B cell (primary cell): ENCODE results near the gene RAP1GAP2. TPM values are rescaled to one million over a fixed set of nuclear protein-coding genes. Genes with fewer than 3 reads are reported as not detected.

Experiments
- ATAC-seq: fragments of 200-7000 bp; cut with Tn5 transposase; one replicate; pipeline ENCODE4 v1.10.0; 2021; ENCODE audit warnings: low read depth, mild to moderate bottlenecking, moderate number of reproducible peaks, moderate library complexity
- CTCF ChIA-PET: fragments of 350-600 bp; sonication (Branson Sonifier 250); formaldehyde crosslinking; loops from one replicate; lab custom pipeline; 2021; ENCODE audit warnings: antibody characterized with exemption, inconsistent platforms; lab: Charles Lee
- POLR2A ChIA-PET: fragments of 350-600 bp; sonication (Branson Sonifier 250); formaldehyde crosslinking; loops from one replicate; lab custom pipeline; 2021; ENCODE audit warnings: antibody characterized with exemption; lab: Charles Lee
- DNase-seq: peaks from one replicate; pipeline ENCODE4 v3.0.0; 2013
- H2AFZ ChIP-seq: 2 replicates; pipeline ENCODE4 v1.6.1; 2012; ENCODE audit warnings: mild to moderate bottlenecking, low read depth, low read length; ENCODE audit not compliant: insufficient read depth, poor library complexity, severe bottlenecking
- H3K27ac ChIP-seq, 2 donors: 1 replicate in 1 of 2; 2 replicates in 1 of 2; pipeline ENCODE4 v1.5.1; 2012 to 2013; ENCODE audit warnings: low read length in 2 of 2, mild to moderate bottlenecking in 2 of 2, moderate library complexity in 1 of 2
- H3K27me3 ChIP-seq, 4 experiments: fragments of 200-600 bp in 1 of 4; sonication (generic) in 1 of 4; replicated peaks in 1 of 4; 1 replicate in 2 of 4; 2 replicates in 2 of 4; pipeline versions ENCODE4 v1.6.1 to v1.7.0; 2013 to 2016; ENCODE audit warnings: low read length in 3 of 4, mild to moderate bottlenecking in 2 of 4, mixed read lengths in 1 of 4, moderate library complexity in 1 of 4; ENCODE audit not compliant: insufficient read depth in 4 of 4, control insufficient read depth in 3 of 4; ENCODE audit errors: control extremely low read depth in 1 of 4
- H3K36me3 ChIP-seq, 2 experiments: replicated peaks in 1 of 2; 1 replicate in 1 of 2; 2 replicates in 1 of 2; pipeline versions ENCODE4 v1.6.1 to v1.7.1; 2013; ENCODE audit warnings: low read length in 1 of 2; ENCODE audit not compliant: insufficient read depth in 2 of 2, control insufficient read depth in 1 of 2; ENCODE audit errors: control extremely low read depth in 1 of 2, extremely low read depth in 1 of 2
- H3K4me1 ChIP-seq, 2 donors: fragments of 200-600 bp in 1 of 2; sonication (generic) in 1 of 2; 1 replicate in 1 of 2; 2 replicates in 1 of 2; pipeline versions ENCODE4 v1.5.1 to v1.6.1; 2013 to 2017; ENCODE audit warnings: low read length in 2 of 2; ENCODE audit not compliant: control insufficient read depth in 2 of 2, insufficient read depth in 2 of 2
- H3K4me2 ChIP-seq: replicated peaks from 2 replicates; pipeline ENCODE3; 2012; ENCODE audit warnings: mild to moderate bottlenecking, low read depth, low read length; ENCODE audit not compliant: poor library complexity, severe bottlenecking
- H3K4me3 ChIP-seq, 5 experiments: fragments of 200-600 bp in 1 of 5; sonication (generic) in 1 of 5; 1 replicate in 3 of 5; 2 replicates in 2 of 5; pipeline versions ENCODE4 v1.5.1 to v1.7.0; 2011 to 2016; ENCODE audit warnings: low read length in 4 of 5, mild to moderate bottlenecking in 4 of 5, low read depth in 2 of 5, control low read depth in 1 of 5, moderate library complexity in 1 of 5; ENCODE audit not compliant: insufficient read depth in 1 of 5; ENCODE audit errors: control extremely low read depth in 1 of 5, extremely low read depth in 1 of 5
- H3K79me2 ChIP-seq: fragments of 200-600 bp; sonication (generic); one replicate; pipeline ENCODE4 v1.6.0; 2016; ENCODE audit warnings: low read length; ENCODE audit not compliant: control insufficient read depth, insufficient read depth
- H3K9ac ChIP-seq: fragments of 200-600 bp; sonication (generic); 2 replicates; pipeline ENCODE4 v1.6.1; 2017; ENCODE audit warnings: mild to moderate bottlenecking, low read length, moderate library complexity
- H3K9me3 ChIP-seq, 3 donors: one replicate each; pipeline versions ENCODE4 v1.6.1 to v1.7.1; 2013; ENCODE audit warnings: low read length in 2 of 3; ENCODE audit not compliant: control insufficient read depth in 2 of 3, insufficient read depth in 1 of 3; ENCODE audit errors: control extremely low read depth in 1 of 3
- H4K20me1 ChIP-seq: 2 replicates; pipeline ENCODE4 v1.6.0; 2012; ENCODE audit warnings: mild to moderate bottlenecking, low read length; ENCODE audit not compliant: insufficient read depth, control insufficient read depth, poor library complexity, severe bottlenecking
- H3K27ac Mint-ChIP-seq: one replicate; pipeline ENCODE4 v1.8.0; 2021; ENCODE audit warnings: mixed read lengths
- H3K27me3 Mint-ChIP-seq: one replicate; pipeline ENCODE4 v1.8.0; 2021; ENCODE audit warnings: mixed read lengths
- H3K4me1 Mint-ChIP-seq: one replicate; pipeline ENCODE4 v1.8.0; 2021; ENCODE audit warnings: mixed read lengths
- H3K4me3 Mint-ChIP-seq: one replicate; pipeline ENCODE4 v1.8.0; 2021; ENCODE audit warnings: mixed read lengths
- H3K9me3 Mint-ChIP-seq: one replicate; pipeline ENCODE4 v1.8.0; 2022; ENCODE audit warnings: mixed read lengths; ENCODE audit not compliant: insufficient read depth
- CTCF ChIP-seq: fragments of 200-600 bp; IDR thresholded peaks from one replicate; pipeline ENCODE4 v1.8.0; 2022; ENCODE audit warnings: antibody characterized with exemption, mild to moderate bottlenecking
- EZH2 ChIP-seq: IDR thresholded peaks from 2 replicates; pipeline ENCODE4 v1.6.1; 2012; ENCODE audit warnings: borderline replicate concordance, low read depth, mild to moderate bottlenecking, moderate library complexity, low read length; ENCODE audit not compliant: insufficient read depth, poor library complexity, severe bottlenecking
- WGBS: methylation state at CpG from one replicate; pipeline ENCODE4 v1.1.5; 2013; ENCODE audit warnings: missing lambda C conversion rate; ENCODE audit not compliant: insufficient coverage; 5-methylcytosine and 5-hydroxymethylcytosine counted together
- intact Hi-C: fragments of 100-400 bp; cut with micrococcal nuclease; formaldehyde crosslinking; loops from one replicate; pipeline ENCODE4 v1.10.0; 2022
- polyA plus RNA-seq: library from polyadenylated mRNA; depleted of rRNA; stranded (reverse); fragments of >200 nt; gene quantifications from 2 replicates; pipeline ENCODE4 v1.2.3, GENCODE V29; 2012
- total RNA-seq, 2 donors: library from RNA; stranded (reverse); fragments of 120-200 nt in 1 of 2; gene quantifications; 1 replicate in 1 of 2; 2 replicates in 1 of 2; pipeline versions ENCODE4 v1.2.3 to v1.2.4, GENCODE V29; 2013 to 2022

RAP1GAP2 gene
- total and polyA plus RNA-seq, 2 donors (not counting 1 experiment from before 2014, with no cell fraction given): 14.9 to 16.4 TPM

GRCh38 chr17:2803386-2803785, 7.1 kb downstream of the RAP1GAP2 start:
- H3K4me1 ChIP-seq: peaks cover 0 to 6% of the 10 kb centered on the region in 2 donors
- POLR2A ChIA-PET: interaction anchor here (1.1 kb wide), 1 partner anchor 11 kb away, joined by 4 read pairs; no protein-coding TSS in a partner anchor
- Mint-ChIP-seq H3K9me3 (no peaks in the 10 kb centered on the region), H3K4me3 (no peak overlapping the region), H3K27me3 (no peaks in the 10 kb centered on the region), H3K27ac (no peak overlapping the region), H3K4me1 (peaks cover 17% of the 10 kb centered on the region)
- H3K4me2 ChIP-seq: no peak overlapping the region
- whole genome bisulfite sequencing: 88% methylated on average over 11 of the region's 14 CpGs
- ATAC-seq: no peak
- no peaks in the 10 kb centered on the region for H4K20me1 ChIP-seq
- H3K9me3 ChIP-seq: no peaks in the 10 kb centered on the region
- H3K27ac ChIP-seq: no peak overlapping the region
- H3K79me2 ChIP-seq: no peaks in the 10 kb centered on the region
- no peak overlapping the region for H3K9ac ChIP-seq
- no peak overlapping the region for H2AFZ ChIP-seq
- DNase-seq: no peak
- no peak overlapping the region for H3K4me3 ChIP-seq
- H3K27me3 ChIP-seq: no peaks in the 10 kb centered on the region
- CTCF ChIA-PET: interaction anchor here (0.6 to 1.7 kb wide), 6 partner anchors 11 to 206 kb away, joined by 3 to 8 read pairs (median 5); no protein-coding TSS in a partner anchor
- TF ChIP-seq EZH2: no peak
- intact Hi-C loops: no loop called here
- peaks cover 0 to 5% of the 10 kb centered on the region in 2 experiments for H3K36me3 ChIP-seq

- Histone ChIP-seq H3K36me3 (peaks cover 0 to 5% of the 10 kb centered on the region in 2 experiments), H3K4me3 (no peak overlapping the region), H3K9ac (no peak overlapping the region), H3K4me1 (peaks cover 0 to under 1% of the 10 kb centered on the region in 2 donors), H3K9me3 (no peaks in the 10 kb centered on the region), H3K79me2 (no peaks in the 10 kb centered on the region), H3K27ac (no peak overlapping the region), H4K20me1 (no peaks in the 10 kb centered on the region), H3K27me3 (no peaks in the 10 kb centered on the region), H3K4me2 (no peak overlapping the region), H2AFZ (no peak overlapping the region)
- no peak for TF ChIP-seq EZH2
- no peak for TF ChIP-seq CTCF
- ChIA-PET CTCF (interaction anchor here (1.1 kb wide), 1 partner anchor 18 kb away, joined by 3 read pairs; no protein-coding TSS in a partner anchor), POLR2A (no interaction called here)
- no peak overlapping the region for H3K4me3 Mint-ChIP-seq
- H3K27ac Mint-ChIP-seq: no peak overlapping the region
- DNase-seq: no peak
- no peaks in the 10 kb centered on the region for H3K9me3 Mint-ChIP-seq
- intact Hi-C loops: no loop called here
- no peaks in the 10 kb centered on the region for H3K27me3 Mint-ChIP-seq
- no peak for ATAC-seq
- WGBS: 100% methylated on average over 3 of the region's 4 CpGs
- peaks cover 16% of the 10 kb centered on the region for H3K4me1 Mint-ChIP-seq
Measured at GRCh38 chr17:2803971-2804370, 7.7 kb downstream of the RAP1GAP2 start.
